Smooth muscle cell (in vitro differentiated cells): ENCODE measurements around the gene FRMD4B. TPM values are rescaled to one million over a fixed set of nuclear protein-coding genes. Genes with fewer than 3 reads are reported as not detected.

Source experiments
- DNase-seq: peaks from one replicate; lab custom pipeline; 2025; ENCODE audit not compliant: unreplicated experiment; lab: John Stamatoyannopoulos, UW
- H2AFZ ChIP-seq: fragments of 200-600 bp; sonication (generic); 2 replicates; pipeline ENCODE4 v1.6.0; 2016; ENCODE audit warnings: antibody characterized with exemption, low read depth, mild to moderate bottlenecking
- H3F3A ChIP-seq: fragments of 200-600 bp; sonication (generic); 2 replicates; pipeline ENCODE4 v1.6.0; 2017; ENCODE audit warnings: antibody characterized with exemption, low read depth
- H3K27ac ChIP-seq: fragments of 200-600 bp; sonication (generic); 2 replicates; pipeline ENCODE4 v1.5.1; 2016; ENCODE audit warnings: low read depth, mild to moderate bottlenecking
- H3K27me3 ChIP-seq: fragments of 200-600 bp; sonication (generic); 2 replicates; pipeline ENCODE4 v1.6.1; 2016; ENCODE audit warnings: low read depth, mild to moderate bottlenecking
- H3K36me3 ChIP-seq: fragments of 200-600 bp; sonication (generic); 2 replicates; pipeline ENCODE4 v1.5.1; 2016; ENCODE audit warnings: low read depth
- H3K4me1 ChIP-seq: fragments of 200-600 bp; sonication (generic); 2 replicates; pipeline ENCODE4 v1.5.1; 2016; ENCODE audit warnings: low read depth
- H3K4me2 ChIP-seq: fragments of 200-600 bp; sonication (generic); 2 replicates; pipeline ENCODE4 v1.6.0; 2016; ENCODE audit warnings: mild to moderate bottlenecking
- H3K4me3 ChIP-seq: fragments of 200-600 bp; sonication (generic); 2 replicates; pipeline ENCODE4 v1.5.1; 2016; ENCODE audit warnings: mild to moderate bottlenecking
- H3K79me2 ChIP-seq: fragments of 200-600 bp; sonication (generic); 2 replicates; pipeline ENCODE4 v1.6.0; 2016; ENCODE audit warnings: low read depth, mild to moderate bottlenecking
- H3K9ac ChIP-seq: fragments of 200-600 bp; sonication (generic); 2 replicates; pipeline ENCODE4 v1.6.0; 2016; ENCODE audit warnings: low read depth
- H3K9me3 ChIP-seq: fragments of 200-600 bp; sonication (generic); replicated peaks from 2 replicates; pipeline ENCODE4 v1.5.1; 2016; ENCODE audit warnings: low read depth
- H4K20me1 ChIP-seq: fragments of 200-600 bp; sonication (generic); 2 replicates; pipeline ENCODE4 v1.6.0; 2016; ENCODE audit warnings: low read depth
- CTCF ChIP-seq: fragments of 200-600 bp; sonication (generic); IDR thresholded peaks from 2 replicates; pipeline ENCODE4 v1.5.1; 2017; ENCODE audit warnings: borderline replicate concordance, mild to moderate bottlenecking, antibody characterized with exemption; ENCODE audit not compliant: insufficient read depth, poor library complexity, severe bottlenecking
- WGBS: methylation state at CpG from one replicate; pipeline ENCODE4 v1.1.7; 2016; ENCODE audit warnings: low lambda C conversion rate; 5-methylcytosine and 5-hydroxymethylcytosine counted together
- polyA plus RNA-seq: library from polyadenylated mRNA; unstranded; fragments of >200 nt; fragmentation: Nextera tagmentation; extraction: Ambion mirVana; gene quantifications from 2 replicates; pipeline ENCODE4 v1.2.1, GENCODE V29; 2016
- total RNA-seq: library from RNA; depleted of rRNA; stranded (reverse); fragments of >200 nt; gene quantifications from 2 replicates; pipeline ENCODE4 v1.2.3, GENCODE V29; 2014

FRMD4B gene
- total and polyA plus RNA-seq, 2 experiments from 2014 or later = 3.7 to 24.3 TPM

GRCh38 chr3:69428657-69429255 lies 42.9 kb upstream of the FRMD4B start:
- no peak for TF ChIP-seq CTCF
- no peaks in the 10 kb centered on the region for H3K79me2 ChIP-seq
- H3K27me3 ChIP-seq = no peaks in the 10 kb centered on the region
- H3F3A ChIP-seq = no peaks in the 10 kb centered on the region
- 97% methylated on average over 1 of the region's 1 CpG for WGBS
- H3K4me1 ChIP-seq = peaks cover 6% of the 10 kb centered on the region
- H3K36me3 ChIP-seq = no peaks in the 10 kb centered on the region
- H3K27ac ChIP-seq = no peak overlapping the region
- no peak overlapping the region for H2AFZ ChIP-seq
- no peaks in the 10 kb centered on the region for H3K9me3 ChIP-seq
- no peaks in the 10 kb centered on the region for H4K20me1 ChIP-seq
- H3K4me3 ChIP-seq = no peak overlapping the region
- no peak overlapping the region for H3K4me2 ChIP-seq
- DNase-seq = no peak
- no peak overlapping the region for H3K9ac ChIP-seq

- Histone ChIP-seq H3K4me3 (no peak overlapping the region), H2AFZ (no peak overlapping the region), H3K27me3 (no peaks in the 10 kb centered on the region), H3K79me2 (no peaks in the 10 kb centered on the region), H3K36me3 (no peaks in the 10 kb centered on the region), H3K27ac (no peak overlapping the region), H3F3A (no peaks in the 10 kb centered on the region), H3K4me1 (no peaks in the 10 kb centered on the region), H3K4me2 (no peak overlapping the region), H3K9ac (no peak overlapping the region), H4K20me1 (no peaks in the 10 kb centered on the region), H3K9me3 (no peaks in the 10 kb centered on the region)
- DNase-seq = no peak
- peak; percentile 26 for TF ChIP-seq CTCF
These were observed 41.0 kb upstream of the FRMD4B start for GRCh38 chr3:69426967-69427304.

GRCh38 chr3:69426291-69426966 lies 40.5 kb upstream of the FRMD4B start:
- H3K4me1 ChIP-seq = no peaks in the 10 kb centered on the region
- no peak overlapping the region for H3K4me2 ChIP-seq
- H3K36me3 ChIP-seq = no peaks in the 10 kb centered on the region
- H3K4me3 ChIP-seq = no peak overlapping the region
- H3K9ac ChIP-seq = no peak overlapping the region
- H3K27ac ChIP-seq = no peak overlapping the region
- no peaks in the 10 kb centered on the region for H3K79me2 ChIP-seq
- no peaks in the 10 kb centered on the region for H3K27me3 ChIP-seq
- WGBS = 58% methylated on average over 7 of the region's 7 CpGs
- DNase-seq = no peak
- TF ChIP-seq CTCF = no peak
- peak overlapping the region; percentile 60 for H2AFZ ChIP-seq
- H3F3A ChIP-seq = no peaks in the 10 kb centered on the region
- no peaks in the 10 kb centered on the region for H4K20me1 ChIP-seq
- no peaks in the 10 kb centered on the region for H3K9me3 ChIP-seq

- H3K4me3 ChIP-seq = no peak overlapping the region
- no peak overlapping the region for H2AFZ ChIP-seq
- H3K79me2 ChIP-seq = no peaks in the 10 kb centered on the region
- no peaks in the 10 kb centered on the region for H3K9me3 ChIP-seq
- H3K27me3 ChIP-seq = no peaks in the 10 kb centered on the region
- no peak overlapping the region for H3K4me2 ChIP-seq
- no peaks in the 10 kb centered on the region for H3K36me3 ChIP-seq
- no peaks in the 10 kb centered on the region for H3K4me1 ChIP-seq
- WGBS = 66% methylated on average over 4 of the region's 4 CpGs
- TF ChIP-seq CTCF = peak; percentile 47
- no peak overlapping the region for H3K9ac ChIP-seq
- no peaks in the 10 kb centered on the region for H4K20me1 ChIP-seq
- no peak for DNase-seq
- H3K27ac ChIP-seq = no peak overlapping the region
- H3F3A ChIP-seq = no peaks in the 10 kb centered on the region
These were observed 39.4 kb upstream of the FRMD4B start for GRCh38 chr3:69425249-69425648.
